Bronchial epithelial cell (primary cell): Measurements from ENCODE around the gene ANO6. TPM values are rescaled to one million over a fixed set of nuclear protein-coding genes. Genes with fewer than 3 reads are reported as not detected.

Source experiments
- DNase-seq: peaks from one replicate; pipeline ENCODE4 v3.0.0-alpha.2; 2010; ENCODE audit warnings: low read depth
- FAIRE-seq: peaks from 2 replicates; lab custom pipeline; 2011; peaks lifted over from hg19 to GRCh38; lab: Jason Lieb, UNC
- H3K27me3 ChIP-seq: 2 replicates; pipeline ENCODE4 v1.5.1; 2011; ENCODE audit warnings: low read length; ENCODE audit not compliant: control insufficient read depth, insufficient read depth
- H3K36me3 ChIP-seq: 2 replicates; pipeline ENCODE4 v1.5.1; 2011; ENCODE audit warnings: low read length; ENCODE audit not compliant: control insufficient read depth, insufficient read depth
- H3K4me3 ChIP-seq: 2 replicates; pipeline ENCODE4 v1.5.1; 2011; ENCODE audit warnings: mild to moderate bottlenecking, low read depth, low read length, control low read depth
- CTCF ChIP-seq: IDR thresholded peaks from 2 replicates; pipeline ENCODE4 v1.5.1; 2011; ENCODE audit warnings: mild to moderate bottlenecking, moderate library complexity, low read length, control low read depth, inconsistent platforms; ENCODE audit not compliant: insufficient read depth, severe bottlenecking
- total RNA-seq: library from RNA; depleted of rRNA; stranded (reverse); fragments of >200 nt; gene quantifications from 2 replicates; pipeline ENCODE4 v1.2.1, GENCODE V29; 2014

Gene ANO6
- total RNA-seq, 1 donor from 2014 or later, result 23.2 TPM

GRCh38 chr12:45398552-45398951 lies 182.7 kb downstream of the ANO6 start:
- Histone ChIP-seq H3K27me3 (no peaks in the 10 kb centered on the region), H3K36me3 (peaks cover 4% of the 10 kb centered on the region), H3K4me3 (no peak overlapping the region)
- DNase-seq (no peak), FAIRE-seq (no peak)
- no peak for TF ChIP-seq CTCF

- no peak for FAIRE-seq
- peaks cover 5% of the 10 kb centered on the region for H3K36me3 ChIP-seq
Observed at GRCh38 chr12:45400991-45401390, 185.1 kb downstream of the ANO6 start.

GRCh38 chr12:45402288-45402687 lies 186.4 kb downstream of the ANO6 start:
- FAIRE-seq (no peak), DNase-seq (no peak)
- Histone ChIP-seq H3K4me3 (no peak overlapping the region), H3K27me3 (no peaks in the 10 kb centered on the region), H3K36me3 (peaks cover 5% of the 10 kb centered on the region)
- TF ChIP-seq CTCF, result no peak

More at GRCh38 chr12:45400991-45401390, 185.1 kb downstream of the ANO6 start:
- Histone ChIP-seq H3K4me3 (no peak overlapping the region), H3K27me3 (no peaks in the 10 kb centered on the region)
- no peak for DNase-seq
- no peak for TF ChIP-seq CTCF

- H3K27me3 ChIP-seq, result no peaks in the 10 kb centered on the region
- peaks cover 10% of the 10 kb centered on the region for H3K36me3 ChIP-seq
- no peak for TF ChIP-seq CTCF
- DNase-seq (peak; percentile 27), FAIRE-seq (no peak)
- H3K4me3 ChIP-seq, result no peak overlapping the region
Observed at GRCh38 chr12:45406988-45407850, 191.3 kb downstream of the ANO6 start.

DNA sequence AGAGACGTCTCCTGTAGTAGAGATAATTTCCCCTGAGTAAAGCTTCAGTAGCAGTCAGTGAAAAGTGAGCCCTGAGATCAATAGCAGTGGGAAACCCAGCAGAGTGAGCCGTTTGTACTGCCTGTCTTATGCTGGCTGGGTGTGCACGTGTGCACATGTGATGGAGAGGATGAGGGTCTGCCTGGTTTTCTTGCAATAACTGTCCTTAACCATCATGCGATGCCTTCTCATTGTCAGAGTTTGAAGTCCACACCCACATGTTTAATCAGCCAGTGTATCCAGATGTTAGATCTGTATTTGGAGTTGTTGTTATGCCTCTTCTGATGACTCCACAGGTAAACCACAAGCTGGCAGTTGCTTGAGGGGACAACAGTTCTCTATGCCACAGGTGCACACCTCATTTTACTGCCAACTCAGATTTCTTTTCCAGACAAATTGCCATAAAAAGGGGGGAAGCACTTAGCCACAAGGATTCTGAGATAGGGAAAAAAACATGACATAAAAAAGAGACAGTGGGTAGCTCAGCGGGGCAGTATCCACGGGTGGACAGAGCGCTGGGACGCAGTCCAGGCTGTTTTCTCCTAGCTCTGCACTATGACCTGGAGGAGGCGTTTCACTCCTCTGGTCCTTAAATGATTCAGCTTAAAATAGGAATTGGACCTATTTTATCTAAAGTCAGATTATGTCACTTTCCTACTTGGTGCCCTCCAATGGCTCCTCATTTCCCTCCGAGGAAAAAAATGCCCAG lies 192.3 kb downstream of the ANO6 start:
- DNase-seq, result no peak
- peak; percentile 66 for FAIRE-seq
- Histone ChIP-seq H3K36me3 (peaks cover 9% of the 10 kb centered on the region), H3K27me3 (no peaks in the 10 kb centered on the region), H3K4me3 (no peak overlapping the region)
- TF ChIP-seq CTCF, result no peak
